A204.1 (cell line): ENCODE results near the gene PABPC4L.
"Not testable (repeated sequence)": the region's sequence is repeated elsewhere in the genome, so short reads cannot be mapped to it uniquely, and the experiment has no call there.

Experiments used
- FAIRE-seq: peaks from 2 replicates; lab custom pipeline; 2012; peaks lifted over from hg19 to GRCh38; lab: Jason Lieb, UNC

The PABPC4L gene

DNA sequence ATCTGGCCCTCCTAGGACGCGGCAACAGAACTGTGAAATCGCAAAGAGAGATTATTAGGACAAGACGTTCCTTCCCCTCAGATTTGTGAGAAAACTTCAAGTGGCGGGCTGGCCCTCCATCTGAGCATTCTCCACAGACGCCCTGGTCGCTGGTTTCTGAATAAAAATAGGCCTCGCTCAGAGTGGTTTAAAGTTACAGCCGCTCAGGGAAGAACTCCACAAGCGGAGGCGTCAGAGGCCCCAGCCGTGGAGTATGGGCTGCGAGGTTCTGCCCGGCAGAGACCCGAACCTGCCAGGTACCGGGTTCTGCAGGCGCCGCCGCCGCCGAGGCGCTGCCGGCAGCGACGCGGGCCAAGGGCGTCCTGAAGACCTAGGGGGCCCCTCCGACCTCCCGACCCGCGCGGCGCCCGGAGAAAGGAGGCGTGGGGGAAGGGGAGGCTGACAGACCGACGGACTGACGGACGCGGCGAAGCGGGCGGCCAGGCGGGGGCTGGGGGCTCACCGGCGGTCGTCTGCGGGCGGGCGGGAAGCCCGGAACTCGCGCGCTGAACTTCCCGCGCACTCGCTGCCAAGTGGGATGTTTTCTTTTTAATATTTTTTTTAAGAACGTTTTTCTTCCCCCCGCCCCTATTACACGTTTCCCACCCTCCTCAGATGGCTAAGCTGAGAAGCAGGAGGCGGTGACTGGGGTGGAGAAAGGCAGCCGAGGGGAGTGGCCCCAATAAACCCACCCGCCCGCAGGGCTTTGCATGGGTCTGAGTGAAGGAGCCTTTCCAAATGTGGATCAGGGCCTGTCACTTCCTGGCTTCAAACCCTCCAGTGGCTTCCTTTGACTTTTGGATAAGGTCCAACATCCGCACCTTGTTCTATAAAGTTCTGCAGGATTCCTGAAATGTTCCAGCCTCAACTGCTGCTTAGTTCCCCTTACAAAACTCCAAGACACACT lies at the start of gene PABPC4L:
Gene PABPC4L, minus strand, starts transcription at position 574 of the 946 bp plus-strand sequence. CDS start 770 bp downstream, outside the sequence.
- no peak for FAIRE-seq

DNA sequence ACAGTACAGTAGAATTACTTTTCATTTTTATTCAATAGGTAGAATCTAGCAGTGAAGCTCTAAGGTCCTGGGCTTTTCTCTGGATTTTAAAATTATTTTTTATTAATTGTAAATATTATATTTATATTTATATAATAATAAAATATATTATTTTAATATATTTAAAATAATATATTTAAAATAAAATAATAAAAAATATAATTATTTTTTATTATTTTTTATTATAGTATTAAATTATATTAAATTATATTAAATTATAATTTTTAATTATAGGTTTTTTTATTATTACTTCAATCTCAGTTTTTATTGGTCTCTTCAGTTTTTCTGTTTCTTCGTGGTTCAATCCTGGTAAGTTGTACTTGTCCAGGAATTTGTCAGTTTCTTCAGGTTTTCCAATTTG lies 49.7 kb upstream of the PABPC4L start:
- FAIRE-seq: peak; percentile 99

DNA sequence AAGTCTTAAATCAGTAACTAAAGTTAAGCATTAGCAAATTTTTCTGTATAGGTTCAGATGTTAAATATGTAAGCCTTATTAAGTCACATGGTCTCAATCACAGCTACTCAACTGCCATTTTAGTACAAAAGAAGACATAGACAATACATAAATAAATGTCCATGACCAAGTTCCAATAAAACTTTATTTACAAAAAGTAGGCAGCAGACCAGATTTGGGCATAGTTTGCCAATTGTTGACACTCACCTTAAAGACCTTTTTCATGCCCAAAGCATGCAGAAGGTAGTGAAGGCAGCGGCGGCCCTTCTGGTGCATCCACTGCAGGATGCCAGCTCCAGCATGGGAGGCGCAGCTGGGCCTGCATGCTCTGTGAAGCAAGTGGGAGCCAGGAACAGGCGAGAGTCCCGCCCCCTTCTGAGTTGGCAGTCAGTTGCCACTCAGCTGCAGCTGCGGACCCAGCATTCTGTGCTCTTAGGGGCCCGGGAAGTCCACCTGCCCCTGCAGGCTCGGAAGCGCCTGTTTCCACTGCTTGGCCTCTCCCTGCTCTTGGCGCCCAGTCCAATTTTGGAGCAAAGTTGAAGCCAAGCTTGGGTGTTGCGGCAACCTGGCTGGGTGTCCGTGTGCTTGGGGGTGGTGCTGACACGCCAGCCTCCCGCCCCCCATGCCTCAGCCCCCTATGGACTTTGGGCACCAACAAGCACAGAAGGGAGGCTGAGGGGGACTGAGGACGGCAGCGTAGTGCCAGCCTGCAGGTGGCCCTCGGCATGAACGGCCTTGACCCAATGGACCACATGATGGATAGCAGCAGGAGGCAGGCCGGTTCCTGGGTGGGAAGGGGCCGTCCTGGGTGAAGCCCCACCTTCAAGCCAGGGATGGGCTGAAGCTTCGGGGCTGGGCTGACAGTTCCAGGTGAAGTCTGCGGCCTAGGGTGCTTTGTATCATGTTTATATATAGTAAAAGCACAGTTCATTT lies 42.4 kb upstream of the PABPC4L start:
- no peak for FAIRE-seq

DNA sequence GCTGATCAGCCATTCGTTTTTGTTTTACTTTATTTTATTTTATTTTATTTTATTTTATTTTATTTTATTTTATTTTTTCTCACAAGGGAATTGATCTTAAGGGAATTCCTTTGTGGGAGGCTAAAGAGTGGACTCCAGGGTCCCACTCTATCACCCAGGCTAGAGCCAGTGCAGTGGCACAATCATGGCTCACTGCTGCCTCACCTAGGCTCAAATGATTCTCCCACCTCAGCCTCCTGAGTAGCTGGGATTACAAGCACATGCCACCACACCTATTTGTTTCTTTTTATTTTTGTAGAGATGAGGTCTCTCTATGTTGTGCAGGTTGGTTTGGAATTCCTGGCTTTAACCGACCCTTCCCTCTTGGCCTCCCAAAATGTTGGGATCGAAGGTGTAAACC lies 17.5 kb upstream of the PABPC4L start:
- no peak for FAIRE-seq

DNA sequence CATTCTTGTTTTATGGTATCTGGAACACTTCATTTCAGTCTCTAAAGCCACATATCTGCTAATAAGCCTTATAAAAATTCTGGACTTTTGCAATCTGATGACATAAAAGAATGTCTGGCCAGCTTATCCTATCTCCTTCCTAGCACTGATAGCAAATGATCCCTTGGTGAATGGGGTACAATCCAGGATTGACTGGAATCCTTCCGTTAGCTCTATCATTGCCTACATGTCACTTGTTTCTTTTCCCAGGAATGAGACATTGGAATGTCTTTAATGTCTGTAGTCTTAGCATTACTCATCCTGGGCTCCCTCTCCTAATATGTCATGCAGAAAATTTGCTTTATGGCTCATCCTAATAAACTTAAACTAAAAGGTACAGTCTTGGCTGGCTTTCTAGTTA lies 14.8 kb upstream of the PABPC4L start:
- no peak for FAIRE-seq

DNA sequence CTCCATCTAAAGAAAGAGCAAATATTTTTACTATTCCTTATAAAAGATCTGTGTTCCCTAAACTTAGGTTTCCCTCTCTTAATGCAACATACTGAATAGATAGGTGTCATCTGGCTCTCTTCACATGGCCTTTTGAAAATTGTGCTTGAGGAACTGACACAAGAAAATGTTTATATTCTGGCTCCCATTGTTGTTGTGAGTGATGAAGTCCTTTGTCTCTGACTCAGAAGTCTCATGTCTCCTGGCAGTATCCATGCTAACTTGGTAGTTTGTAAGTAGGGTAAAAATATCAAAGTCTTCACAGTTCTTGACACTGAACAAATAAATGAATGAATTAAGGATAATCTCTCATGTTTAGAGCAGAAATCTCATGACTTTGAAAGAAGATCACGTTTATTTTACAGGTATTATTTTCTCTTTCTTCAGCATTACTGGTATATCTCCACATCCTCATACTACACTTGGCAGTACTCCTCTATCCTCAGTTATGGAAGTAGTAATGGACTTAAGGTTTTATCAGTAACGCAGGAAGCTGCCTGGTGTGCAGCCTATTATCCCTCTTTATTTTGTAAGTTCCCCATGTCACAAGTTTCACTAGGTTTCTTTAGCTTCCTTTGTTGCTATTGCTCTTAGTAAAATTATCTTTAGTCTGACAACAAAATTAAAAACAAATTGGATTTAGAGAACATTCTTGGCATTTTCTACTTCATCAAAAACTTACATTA lies 14.2 kb upstream of the PABPC4L start:
- no peak for FAIRE-seq

DNA sequence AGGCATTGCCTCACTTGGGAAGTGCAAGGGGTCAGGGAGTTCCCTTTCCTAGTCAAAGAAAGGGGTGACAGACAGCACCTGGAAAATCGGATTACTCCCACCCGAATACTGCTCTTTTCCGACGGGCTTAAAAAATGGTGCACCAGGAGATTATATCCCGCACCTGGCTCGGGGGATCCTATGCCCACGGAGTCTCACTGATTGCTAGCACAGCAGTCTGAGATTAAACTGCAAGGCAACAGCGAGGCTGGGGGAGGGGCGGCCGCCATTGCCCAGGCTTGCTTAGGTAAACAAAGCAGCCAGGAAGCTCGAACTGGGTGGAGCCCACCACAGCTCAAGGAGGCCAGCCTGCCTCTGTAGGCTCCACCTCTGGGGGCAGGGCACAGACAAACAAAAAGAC lies 6.4 kb upstream of the PABPC4L start:
- not testable (repeated sequence) for FAIRE-seq

DNA sequence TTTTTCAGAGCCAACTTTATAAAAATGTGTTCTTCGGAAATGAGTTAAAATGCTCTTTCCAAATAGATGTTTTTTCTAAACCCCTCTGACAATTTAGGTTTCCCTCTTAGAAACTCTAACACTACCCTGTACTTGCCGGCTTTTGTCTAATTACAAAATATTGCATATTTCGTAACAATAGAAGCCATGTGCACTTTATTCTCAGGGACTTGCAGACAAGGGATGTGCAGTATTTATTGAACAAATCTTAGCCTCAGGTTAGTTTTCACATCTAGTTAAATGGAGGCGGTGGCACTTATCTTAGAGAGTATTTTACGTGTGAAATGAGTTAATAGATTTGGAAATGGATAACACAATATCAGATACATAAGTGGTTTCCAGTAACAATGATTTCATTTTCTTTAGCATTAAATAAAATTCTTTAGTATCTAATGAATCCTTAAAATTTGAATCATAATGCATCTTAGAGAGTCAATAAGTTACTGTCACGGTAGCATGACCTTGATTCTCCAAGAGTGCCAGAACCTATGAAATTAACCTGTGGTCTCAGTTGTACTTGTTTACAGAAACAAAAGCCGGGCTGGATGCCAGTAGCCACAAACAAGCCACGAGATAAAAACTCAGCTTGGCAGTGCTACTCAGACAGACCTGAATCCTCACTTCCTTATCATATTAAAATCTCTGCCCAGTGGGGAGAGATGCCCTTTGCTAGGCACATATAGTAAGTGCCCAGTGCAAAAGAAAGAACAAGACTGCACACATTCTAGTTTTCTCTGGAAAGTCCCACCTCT lies 772 bp upstream of the PABPC4L start:
- no peak for FAIRE-seq

DNA sequence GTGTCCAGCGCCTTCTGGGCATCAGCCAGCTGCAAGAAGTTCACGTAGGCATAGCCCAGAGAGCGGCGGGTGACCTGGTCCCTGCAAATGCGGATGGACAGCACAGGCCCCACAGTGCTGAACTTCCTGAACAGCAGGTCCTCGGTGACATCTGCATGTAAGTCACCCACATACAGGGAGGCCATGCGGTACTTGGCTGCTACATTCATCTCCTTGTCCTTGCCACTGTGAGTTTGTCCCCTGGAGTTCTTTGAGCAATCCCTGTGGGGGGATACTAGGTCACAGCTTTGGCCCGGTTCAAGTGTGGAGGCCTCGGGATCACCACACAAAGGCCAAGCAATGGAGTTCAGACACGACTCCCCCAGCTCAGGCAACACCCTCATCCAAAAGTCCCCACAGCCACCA lies 776 bp downstream of the PABPC4L start:
- FAIRE-seq: no peak

DNA sequence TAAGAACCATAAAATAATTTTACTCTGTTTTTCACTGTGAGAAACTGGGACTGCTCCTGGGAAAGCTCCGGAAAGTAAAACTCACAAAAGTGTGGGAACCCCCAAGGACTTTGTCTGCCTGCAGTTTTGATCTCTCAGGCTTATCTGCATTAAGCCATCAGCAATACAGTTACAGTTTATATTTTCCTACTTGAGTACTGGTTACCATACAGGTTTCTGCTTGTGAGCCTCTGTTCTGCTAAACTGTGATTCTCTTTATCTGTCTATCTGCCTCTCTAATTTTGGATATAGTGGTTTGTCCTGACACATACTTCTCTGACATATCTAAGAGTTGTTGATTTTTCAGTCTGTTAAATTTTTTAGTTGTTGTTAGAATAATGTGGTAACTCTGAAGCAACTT lies 11.6 kb downstream of the PABPC4L start:
- no peak for FAIRE-seq

DNA sequence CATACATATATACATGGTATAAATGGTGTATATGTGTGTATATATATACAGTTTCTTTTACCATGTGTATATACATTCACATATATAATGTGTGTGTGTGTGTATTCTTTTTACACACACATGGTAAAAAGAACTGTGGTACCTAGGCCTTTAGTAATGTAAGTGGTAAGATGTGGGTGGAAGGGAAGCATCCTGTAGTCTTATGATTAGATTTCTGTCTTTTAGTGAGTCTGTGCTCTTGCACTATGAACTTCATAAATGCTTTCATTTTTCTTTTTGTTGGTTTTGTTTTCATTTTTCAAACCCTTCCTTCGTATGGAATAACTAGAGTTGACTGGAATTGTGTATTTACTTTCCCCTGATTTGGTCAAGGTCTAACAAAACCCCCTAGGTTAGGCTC lies 12.1 kb downstream of the PABPC4L start:
- no peak for FAIRE-seq

DNA sequence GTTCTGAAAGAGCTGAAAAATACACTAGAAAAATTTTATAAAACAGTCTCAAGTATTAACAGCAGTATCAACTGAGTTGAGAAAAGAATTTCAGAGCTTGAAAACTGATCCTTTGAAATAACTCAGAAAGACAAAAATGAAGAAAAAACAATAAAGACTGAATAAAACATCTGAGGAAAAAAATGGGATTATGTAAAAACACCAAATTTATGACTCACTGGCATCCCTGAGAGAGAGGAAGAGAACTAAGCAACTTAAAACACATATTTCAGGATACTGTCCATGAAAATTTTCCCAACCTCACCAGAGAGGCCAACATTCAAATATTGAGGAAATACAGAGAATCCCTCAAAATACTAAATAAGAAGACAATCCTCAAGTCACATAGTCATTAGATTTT lies 22.9 kb downstream of the PABPC4L start:
- no peak for FAIRE-seq

DNA sequence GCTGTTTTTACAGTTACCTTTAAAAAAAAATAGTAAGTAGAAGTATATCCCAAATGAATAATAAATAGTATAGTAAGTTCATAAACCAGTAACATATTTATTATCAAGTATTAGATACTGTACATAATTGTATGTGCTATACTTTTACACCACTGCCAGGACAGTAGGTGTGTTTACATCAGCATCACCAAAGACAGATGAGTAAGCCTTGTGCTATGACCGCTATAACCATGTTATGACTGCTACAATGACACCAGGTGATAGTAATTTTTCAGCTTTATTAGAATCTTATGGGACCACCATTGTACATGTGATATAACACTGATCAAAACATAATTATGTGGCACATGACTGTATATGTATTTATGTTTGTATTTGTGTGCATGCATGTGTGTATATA lies 27.3 kb downstream of the PABPC4L start:
- no peak for FAIRE-seq

DNA sequence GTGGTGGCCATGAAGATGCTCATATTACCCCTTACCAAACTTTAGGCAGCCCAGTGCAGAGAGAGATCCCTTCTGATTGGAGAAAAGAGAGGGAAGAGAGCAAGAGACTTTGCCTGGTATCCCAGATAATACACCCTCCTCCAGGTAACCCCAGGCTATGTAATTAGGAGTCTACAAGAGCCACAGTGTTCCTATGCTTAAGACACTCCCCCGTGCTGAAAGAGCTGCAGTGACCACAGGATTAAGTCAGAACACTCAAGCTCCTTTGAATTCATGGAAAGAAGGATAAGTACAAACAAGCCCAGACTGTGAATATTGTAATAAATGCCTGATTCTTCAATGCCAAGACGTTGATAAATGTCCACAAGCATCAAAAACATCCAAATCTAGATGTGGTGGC lies 41.4 kb downstream of the PABPC4L start:
- FAIRE-seq: no peak

DNA sequence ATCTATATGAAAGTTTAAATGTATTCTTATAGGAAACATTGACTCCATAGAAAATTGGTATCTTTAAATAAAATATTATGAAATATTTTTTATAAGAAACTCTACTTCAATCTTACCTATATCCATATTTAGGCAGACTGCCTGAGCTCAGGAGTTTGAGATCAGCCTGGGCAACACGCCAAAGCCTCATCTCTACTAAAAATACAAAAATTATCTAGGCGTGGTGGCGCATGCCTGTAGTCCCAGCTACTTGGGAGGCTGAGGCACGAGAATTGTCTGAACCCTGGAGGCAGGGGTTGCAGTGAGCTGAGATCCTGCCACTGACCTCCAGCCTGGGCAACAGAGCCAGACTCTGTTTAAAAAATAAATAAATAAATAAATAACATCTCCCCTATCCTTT lies 47.5 kb downstream of the PABPC4L start:
- FAIRE-seq: no peak

DNA sequence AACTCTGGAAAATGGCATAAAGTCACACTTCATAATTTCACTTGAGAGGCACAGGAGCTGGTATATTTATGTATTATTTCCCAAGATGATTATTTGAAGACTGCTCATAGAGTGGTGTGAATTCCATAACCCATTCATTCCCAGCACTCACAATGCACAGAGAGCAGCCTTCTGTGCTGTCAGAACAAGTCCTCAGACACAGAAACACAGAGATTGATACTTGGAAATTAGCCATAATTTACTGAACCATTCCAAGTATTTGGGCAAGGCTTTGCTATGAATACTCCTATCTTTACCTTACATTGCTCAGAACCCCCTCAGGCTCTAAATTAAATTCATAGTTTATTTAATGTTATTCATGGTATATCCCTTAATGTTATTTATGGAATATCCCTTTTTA lies 53.6 kb downstream of the PABPC4L start:
- FAIRE-seq: no peak
